HG03558 (cell line): Measurements from ENCODE around the gene PKD1.
"Not testable (repeated sequence)": the region's sequence is repeated elsewhere in the genome, so short reads cannot be mapped to it uniquely, and the experiment has no call there.

Experiments
- ATAC-seq: cut with Tn5 transposase; IDR thresholded peaks from one replicate; pipeline ENCODE4 v1.9.1; 2021; ENCODE audit warnings: moderate number of reproducible peaks; ENCODE audit not compliant: unreplicated experiment; ENCODE audit errors: extremely low read depth

PKD1 gene

DNA sequence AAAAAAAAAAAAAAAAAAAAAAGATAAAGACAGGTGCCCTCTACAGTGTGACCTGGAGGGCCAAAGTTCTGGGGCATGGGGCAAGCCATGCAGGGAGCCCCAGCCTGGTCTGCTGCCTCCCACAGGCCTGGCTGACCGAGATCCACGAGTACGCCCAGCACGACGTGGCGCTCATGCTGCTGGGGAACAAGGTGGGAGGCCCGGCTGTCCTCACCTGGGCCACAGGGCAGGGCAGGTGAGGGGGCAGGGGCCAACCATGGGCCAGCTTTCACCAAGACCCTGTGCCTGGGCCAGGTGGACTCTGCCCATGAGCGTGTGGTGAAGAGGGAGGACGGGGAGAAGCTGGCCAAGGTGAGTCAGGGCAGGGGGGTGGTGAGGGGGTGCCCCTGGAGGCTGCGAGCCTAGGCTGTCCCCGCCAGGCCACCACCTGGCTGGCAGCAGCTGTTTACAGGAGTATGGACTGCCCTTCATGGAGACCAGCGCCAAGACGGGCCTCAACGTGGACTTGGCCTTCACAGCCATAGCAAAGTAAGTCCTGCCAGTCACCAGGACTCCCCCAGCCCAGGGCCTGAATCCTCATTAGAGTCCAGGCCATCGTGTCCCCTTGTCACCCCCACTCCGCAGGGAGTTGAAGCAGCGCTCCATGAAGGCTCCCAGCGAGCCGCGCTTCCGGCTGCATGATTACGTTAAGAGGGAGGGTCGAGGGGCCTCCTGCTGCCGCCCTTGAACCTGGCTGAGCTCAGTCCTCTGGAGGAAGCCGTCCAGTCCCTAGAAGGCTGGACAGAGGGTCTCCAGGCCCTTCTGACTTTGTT is 17.2 kb upstream of the PKD1 start:
- ATAC-seq: no peak

DNA sequence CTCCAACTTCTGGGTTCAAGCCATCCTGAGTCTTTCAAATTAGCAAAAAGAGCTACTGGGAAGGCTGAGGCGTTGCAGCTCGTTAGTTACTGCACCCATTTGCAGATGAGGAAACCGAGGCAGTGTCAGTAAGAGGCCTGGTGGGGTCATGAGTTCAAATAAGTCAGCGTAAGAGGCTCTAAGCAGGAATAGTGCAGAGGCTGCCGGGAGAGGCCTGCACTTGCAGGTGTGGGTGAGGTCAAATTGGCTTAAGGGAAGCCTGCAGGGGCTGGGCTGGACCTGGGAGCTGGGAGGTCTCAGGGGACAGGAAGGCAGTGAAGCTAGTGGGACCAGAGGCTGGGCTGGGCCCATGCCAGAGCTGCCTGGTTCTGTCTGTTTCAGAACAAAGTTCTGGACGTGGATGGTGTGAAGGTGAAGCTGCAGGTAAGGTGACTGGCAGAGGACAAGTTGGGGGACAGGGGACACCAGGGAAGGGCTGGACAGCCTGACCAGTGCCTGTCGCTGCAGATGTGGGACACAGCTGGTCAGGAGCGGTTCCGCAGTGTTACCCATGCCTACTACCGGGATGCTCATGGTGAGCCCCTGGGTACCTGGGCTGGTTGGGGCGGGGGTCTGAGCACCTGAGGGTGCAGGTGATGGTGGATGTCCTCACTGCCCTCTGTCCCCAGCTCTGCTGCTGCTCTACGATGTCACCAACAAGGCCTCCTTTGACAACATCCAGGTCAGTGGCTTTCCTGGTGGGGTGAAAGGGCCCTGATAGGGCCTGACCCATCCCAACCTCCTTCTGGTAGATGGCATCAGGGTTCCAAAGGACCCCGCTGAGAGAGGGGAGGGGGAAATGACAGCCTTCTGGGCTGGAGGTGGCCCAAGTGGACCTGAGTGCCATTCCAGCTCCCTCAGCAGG is 15.7 kb upstream of the PKD1 start:
- no peak for ATAC-seq

DNA sequence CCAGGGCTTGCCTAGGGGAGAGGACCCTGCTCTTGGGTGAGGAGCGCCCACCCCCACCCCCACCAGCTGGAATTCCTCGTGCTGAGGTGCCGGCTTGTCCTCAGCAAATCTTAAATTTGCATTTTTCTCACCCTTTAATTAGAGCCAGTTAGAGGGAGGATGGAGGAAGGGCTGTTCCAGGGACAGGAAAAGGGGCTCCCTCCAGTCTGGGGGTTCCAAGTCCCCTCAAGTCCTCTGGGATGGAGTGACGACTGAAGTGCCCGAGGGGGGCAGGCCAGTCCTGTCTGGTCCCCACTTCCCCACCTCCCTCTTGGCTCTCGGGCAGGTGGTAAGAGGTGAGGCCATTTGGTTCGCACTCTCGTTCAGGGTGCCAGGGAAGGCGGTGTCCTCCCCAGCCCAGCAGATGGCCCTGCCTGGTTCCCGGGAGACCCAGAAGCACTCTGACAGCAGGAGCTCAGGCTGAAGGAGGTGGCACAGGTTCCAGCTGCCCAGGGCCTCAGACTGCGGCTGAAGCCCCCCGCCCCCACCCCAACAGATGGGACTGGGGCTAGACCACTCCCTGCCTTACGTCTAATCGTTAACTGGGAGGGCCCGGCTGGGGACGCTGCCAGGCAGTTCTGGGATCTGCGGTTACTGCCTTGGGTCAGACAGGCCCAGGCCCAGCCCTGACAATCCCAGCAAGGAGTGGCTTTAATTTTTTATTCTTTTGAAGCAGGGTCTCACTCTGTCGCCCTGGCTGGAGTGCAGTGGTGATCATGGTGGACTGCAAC is 14.9 kb upstream of the PKD1 start:
- no peak for ATAC-seq

DNA sequence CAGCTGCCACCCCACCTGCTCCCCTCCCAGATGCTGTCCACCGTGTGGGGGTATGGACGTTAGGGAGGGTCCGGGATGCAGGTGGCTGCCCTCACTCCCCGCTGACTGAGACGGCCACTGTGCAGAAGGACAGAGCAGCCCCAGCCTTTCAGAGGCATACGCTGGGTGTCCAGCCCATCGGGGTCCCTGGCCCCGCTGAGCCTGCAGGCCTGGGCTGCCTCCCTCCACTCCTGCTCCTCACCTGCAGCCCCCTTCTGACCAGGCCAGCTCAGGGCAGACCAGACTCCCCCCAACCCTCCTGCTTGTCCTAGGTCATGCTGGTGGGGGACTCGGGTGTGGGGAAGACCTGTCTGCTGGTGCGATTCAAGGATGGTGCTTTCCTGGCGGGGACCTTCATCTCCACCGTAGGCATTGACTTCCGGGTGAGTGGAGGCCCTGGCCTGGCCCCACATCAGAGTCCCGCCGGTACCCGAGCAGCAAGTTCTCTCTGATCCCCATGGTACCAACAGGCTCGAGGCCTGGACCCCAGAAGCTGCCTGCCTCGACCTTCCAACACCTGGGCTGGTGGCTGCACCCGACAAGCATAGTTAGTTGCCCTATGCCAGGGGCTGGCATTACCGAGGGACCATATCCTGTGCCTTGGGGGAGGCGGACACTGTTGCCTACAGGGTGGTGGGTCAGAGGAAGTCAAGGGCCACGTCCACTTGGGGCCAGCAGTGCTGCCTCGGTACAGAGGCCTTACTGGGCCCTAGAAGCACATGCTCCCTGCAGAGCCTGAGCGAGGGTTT is 14.1 kb upstream of the PKD1 start:
- no peak for ATAC-seq

DNA sequence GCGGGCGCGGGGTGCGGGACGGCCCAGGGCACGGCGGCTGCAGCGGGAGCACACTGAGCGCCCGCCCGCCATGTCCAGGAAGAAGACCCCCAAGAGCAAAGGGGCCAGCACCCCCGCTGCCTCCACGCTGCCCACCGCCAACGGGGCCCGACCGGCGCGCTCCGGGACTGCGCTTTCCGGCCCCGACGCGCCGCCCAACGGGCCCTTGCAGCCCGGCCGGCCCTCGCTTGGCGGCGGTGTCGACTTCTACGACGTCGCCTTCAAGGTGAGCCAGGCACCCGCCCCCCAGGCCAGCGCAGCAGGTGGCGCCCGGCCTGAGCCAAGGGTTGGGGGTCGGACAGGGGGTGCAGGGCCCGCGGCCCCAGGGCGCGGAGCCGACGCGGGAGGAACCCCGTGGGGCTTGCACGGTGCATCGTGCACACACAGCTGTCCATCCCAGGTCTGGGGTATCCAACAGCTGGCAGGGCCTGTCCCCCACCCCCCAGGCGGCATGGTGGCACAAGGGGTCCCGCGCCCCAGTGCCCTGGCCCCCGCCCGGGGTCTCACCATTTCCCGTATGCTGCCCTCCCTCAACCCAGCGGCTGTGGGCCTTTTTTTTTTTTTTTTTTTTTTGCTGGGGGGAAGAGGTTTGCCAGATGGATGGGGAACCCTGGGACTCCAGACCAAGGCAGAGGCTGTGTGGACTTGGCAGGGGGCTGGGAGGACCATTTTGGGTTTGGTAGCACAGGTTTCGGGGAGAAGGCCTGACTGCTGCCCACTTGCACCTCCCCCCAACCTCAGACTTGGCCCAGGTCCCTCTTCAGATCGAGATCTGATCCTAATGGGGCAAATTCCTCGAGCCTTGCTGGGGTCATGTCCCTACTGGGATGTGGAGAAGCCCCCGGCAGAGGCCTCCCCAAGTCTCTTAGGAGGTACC is 13.3 kb upstream of the PKD1 start:
- ATAC-seq: no peak

DNA sequence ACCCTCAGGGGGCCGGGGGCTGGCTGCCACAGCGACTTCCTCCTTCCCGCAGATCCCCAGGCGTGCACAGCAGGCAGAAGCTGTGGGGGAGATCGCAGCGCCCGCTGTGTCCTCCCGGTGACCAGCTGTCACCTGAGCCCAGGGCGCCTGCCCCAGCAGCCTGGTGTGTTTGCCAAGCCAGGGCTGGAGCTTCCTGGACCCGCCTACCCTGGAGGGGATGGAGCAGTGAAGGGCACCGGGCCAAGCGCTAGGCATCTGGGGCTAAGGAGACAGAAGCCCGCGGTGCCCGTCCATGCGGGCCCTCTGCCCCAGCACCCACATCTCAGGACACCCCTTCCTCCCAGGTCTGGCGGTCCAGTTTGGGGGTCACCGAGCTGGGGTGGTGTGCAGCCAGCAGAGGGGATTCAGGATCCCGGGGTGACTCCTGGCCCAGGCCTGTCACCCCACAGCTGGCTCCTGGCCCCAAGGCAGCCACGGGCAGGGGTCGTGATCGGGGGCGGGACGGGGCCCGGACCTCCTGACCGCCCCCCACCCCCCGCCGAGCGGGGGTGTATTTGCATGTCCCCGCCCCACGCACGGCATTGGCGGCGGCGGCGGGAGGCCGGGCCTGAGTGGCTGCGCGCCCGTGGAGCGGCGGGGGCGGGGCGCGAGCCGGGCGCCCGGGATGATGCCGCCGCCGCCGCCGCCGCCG is 12.4 kb upstream of the PKD1 start, which contains the start of gene RAB26:
RAB26 (plus strand) TSS at position 645 of the 691 bp plus-strand sequence. CDS start 159 bp downstream, outside the sequence.
- no peak for ATAC-seq

DNA sequence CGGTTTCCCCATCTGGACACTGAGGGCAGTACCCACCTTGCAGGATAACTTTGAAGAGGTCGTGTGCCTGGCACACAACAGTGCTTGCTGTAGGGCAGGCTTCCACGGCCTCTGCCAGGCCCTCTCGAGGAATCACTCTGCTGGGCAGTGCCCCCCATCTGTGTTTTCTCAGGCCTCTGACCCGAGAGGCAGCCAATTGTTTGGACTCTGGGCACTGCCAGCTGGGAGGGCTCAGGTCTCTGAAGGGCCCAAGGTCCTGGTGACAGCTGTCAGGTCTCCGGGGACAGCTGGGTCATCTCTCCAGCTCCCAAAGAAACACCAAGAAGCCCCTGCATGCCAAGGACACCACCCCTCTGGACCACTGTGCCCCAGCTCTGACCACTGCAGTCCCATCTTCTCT is 11.7 kb upstream of the PKD1 start:
- ATAC-seq: no peak

DNA sequence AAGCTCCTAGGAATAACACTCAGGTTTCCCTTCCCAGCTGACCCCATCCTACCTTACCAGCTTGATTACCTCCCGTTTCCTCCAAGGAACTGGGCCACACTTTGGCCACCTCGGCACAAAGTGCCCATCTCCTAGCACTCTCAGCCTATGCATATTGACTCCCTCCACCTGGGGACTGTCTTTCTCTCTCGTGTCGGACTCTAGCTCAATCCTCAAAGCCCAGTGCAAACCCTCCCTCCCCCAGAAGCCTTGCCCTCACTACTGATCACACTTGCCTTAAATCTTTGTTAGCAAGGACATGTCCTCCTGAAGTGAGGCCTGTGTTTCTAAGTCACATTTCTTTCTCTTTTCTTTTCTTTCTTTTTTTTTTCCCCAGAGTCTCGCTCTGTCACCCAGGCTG is 10.1 kb upstream of the PKD1 start:
- no peak for ATAC-seq

DNA sequence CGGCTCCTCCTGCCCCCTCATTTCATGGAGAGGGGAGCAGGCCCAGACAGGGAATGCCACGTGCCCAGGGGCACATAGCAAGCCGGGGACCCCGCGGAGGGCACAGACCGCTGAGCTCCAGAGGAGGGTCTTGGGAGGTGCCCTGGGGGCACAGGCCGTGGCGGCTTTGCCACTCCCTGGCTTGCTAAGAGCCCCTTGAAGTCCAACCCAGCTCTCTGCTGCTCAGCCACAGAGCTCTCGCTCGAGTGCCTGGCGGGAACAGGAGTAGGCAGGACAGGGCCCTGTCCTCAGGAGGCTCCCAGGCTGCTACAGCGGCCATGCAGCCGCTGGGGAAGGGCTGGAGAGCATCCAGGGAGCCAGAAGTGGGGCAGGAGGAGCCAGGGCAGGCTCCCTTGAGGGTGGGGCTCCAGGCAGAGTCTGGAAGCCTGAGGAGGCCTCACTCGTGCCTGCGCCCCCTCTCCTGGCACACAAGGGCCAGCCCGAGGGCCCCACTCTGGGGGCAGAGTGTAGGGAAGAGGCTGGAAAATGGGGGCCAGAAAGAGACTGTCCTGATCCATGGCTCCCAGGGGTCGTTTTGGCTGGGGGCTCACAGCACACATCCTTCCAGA is 8.3 kb upstream of the PKD1 start:
- ATAC-seq: no peak

DNA sequence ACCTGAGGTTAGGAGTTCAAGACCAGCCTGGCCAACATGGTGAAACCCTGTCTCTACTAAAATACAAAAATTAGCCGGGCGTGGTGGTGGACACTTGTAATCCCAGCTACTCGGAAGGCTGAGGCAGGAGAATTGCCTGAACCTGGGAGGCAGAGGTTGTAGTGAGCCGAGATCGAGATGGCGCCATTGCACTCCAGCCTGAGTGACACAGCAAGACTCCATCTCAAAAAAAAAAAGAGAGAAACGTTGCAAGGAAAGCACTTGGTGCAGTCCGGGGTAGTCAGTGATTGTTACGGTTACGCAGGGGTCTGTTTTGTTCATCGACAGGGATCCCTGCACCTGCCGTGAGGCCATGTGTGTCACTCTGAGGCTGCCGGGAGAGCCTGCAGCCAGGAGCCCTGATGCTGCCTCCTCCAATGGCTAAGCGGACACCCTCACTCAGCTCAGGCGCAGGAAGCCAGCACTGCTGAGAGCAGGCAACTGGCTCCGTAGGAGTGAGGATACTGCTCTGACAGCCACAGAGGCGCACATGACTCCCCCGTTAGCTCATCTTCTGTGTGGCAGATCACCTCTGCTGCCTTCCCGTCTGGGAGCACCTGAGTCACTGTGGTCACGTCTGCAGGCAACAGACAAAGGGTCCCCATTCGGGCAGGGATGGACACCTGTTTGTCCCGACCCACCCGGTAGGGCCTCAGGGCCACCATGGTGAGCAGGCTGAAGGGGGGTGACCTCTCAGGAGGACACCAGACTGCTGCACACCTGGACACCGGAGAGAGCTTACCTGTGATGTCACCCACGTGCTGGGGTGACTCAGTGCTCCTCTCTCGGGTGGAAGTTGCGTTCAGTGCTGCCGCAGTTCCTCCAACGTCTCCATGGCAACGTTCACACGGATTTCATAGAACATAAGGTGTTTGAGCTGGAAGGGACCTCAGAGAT is 7.5 kb upstream of the PKD1 start:
- ATAC-seq: no peak

DNA sequence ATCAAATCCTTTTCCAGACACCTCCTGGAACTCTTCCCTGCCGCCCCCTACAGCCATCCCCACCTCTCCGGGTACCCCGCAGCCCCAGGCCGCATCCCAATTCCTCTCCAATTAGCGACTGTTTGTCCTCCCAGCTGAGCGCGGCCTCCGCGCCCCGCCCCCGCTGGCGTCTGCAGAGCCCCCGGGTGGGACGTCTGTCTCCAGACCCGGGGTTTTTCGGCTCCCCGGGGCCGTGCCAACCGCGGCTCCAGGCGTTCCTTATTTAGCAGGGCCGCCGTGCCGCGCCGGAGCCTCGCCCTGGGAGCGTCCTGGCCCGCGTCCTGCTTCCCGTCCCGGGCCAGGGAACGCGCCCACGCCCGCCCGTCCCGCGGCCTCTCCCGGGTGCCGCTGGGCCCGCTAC is 627 bp downstream of the PKD1 start:
- ATAC-seq: not testable (repeated sequence)

DNA sequence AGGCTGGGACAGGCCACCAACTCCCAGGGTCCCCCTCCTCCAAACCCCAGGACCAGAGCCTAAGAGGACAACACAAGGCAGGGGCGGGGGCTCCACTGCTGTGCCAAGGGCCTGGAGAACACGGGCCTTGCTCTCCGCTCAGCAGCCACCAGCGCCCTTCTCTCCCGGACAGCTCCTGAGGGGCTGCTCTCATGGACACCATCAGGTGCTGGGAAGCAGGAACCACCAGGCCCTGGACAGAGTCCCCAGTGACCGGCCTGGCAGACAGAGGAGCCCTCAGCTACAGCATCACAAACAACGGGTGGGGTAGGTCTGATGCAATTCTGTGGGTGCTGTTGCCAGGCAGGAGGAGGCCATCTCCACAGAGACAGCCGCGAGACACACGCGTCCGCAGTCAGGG is 1.9 kb downstream of the PKD1 start:
- ATAC-seq: not testable (repeated sequence)

DNA sequence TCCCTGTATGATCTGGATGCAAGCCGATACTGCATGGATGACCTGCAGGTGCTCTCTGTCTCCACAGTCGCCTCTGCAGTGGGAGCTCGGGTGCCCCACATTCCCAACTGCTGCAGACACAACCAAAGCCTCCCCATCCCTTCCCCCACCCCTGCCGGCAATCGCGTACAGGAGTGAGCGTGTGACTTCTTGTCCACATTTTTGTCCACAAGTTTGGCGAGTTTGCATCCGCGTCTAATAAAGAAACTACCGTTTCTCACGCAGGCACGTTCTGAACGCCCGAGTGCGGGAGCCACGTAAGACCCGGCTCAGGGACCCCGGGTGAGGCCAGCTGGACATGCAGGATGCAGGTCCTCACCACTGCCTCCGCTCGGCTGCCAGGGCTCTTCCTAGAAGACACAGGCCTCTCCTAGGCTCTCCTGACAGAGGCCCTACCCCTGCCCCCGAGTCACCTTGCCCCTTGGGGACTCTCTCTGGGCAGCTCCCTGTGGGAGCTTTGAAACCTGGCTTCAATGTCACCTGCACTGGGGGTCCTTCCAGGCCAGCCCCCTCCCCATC is 5.7 kb downstream of the PKD1 start:
- ATAC-seq: not testable (repeated sequence)

DNA sequence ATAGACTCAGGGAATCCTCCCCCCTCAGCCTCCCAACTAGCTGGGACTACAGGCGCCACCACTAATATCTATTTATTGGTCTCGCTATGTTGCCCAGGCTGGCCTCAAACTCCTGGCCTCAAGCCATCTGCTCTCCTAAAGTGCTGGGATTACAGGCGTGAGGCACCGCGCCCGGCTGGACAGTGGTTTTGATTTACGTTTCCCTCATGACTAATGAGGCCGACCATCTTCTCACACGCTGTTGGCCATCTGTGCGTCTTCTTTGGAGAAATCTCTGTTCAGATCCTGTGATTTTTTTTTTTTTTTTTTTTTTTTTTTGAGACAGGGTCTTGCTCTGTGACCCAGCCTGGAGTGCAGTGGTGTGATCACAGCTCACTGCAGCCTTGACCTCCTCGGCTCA is 6.4 kb downstream of the PKD1 start:
- ATAC-seq: not testable (repeated sequence)

DNA sequence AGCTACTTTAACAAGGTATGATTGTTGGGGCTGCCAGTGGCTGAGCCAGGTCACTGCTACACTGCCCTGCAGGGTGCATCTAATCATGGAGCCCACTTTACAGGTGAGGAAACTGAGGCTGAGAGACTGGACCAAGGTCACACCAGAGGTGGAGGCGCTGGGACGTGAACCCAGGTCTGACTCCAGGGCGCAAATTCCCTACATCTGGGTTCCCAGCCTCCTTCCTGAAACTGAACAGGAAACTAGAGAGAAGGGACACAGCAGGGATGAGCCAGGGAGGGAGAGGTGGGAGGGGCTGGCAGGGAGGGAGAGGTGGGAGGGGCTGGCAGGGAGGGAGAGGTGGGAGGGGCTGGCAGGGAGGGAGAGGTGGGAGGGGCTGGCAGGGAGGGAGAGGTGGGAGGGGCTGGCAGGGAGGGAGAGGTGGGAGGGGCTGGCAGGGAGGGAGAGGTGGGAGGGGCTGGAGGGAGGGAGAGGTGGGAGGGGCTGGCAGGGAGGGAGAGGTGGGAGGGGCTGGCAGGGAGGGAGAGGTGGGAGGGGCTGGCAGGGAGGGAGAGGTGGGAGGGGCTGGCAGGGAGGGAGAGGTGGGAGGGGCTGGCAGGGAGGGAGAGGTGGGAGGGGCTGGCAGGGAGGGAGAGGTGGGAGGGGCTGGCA is 7.9 kb downstream of the PKD1 start:
- ATAC-seq: not testable (repeated sequence)
